Activated T-cell treated with anti-CD3 and anti-CD28 coated beads, Interleukin-2, amount 50 U/mL, for 24 hours (primary cell): ENCODE measurements around the gene FRZB.

ENCODE experiments used
- DNase-seq: peaks from one replicate; pipeline ENCODE4 v3.0.0-alpha.2; 2020
- H3K27ac Mint-ChIP-seq: 2 replicates; pipeline ENCODE4 v1.8.0; 2020; ENCODE audit warnings: mild to moderate bottlenecking, mixed read lengths
- H3K27me3 Mint-ChIP-seq: 2 replicates; pipeline ENCODE4 v1.8.0; 2020; ENCODE audit warnings: mixed read lengths
- H3K36me3 Mint-ChIP-seq: 2 replicates; pipeline ENCODE4 v1.8.0; 2020; ENCODE audit warnings: low read depth, mixed read lengths
- H3K4me1 Mint-ChIP-seq: 2 replicates; pipeline ENCODE4 v1.8.0; 2020; ENCODE audit warnings: low read depth, mixed read lengths
- H3K4me3 Mint-ChIP-seq: 2 replicates; pipeline ENCODE4 v1.8.0; 2020; ENCODE audit warnings: mild to moderate bottlenecking, moderate library complexity, mixed read lengths
- H3K9me3 Mint-ChIP-seq: 2 replicates; pipeline ENCODE4 v1.8.0; 2020; ENCODE audit warnings: mixed read lengths

The FRZB gene

GRCh38 chr2:182868054-182868796 is 1.8 kb upstream of the FRZB start:
- Mint-ChIP-seq H3K27ac (no peak overlapping the region), H3K4me3 (no peak overlapping the region), H3K4me1 (peaks cover 22% of the 10 kb centered on the region), H3K27me3 (peaks cover 90% of the 10 kb centered on the region), H3K36me3 (no peaks in the 10 kb centered on the region), H3K9me3 (peaks cover 6% of the 10 kb centered on the region)
- DNase-seq = no peak

- H3K9me3 Mint-ChIP-seq = no peaks in the 10 kb centered on the region
- H3K4me3 Mint-ChIP-seq = peak overlapping the region; percentile 65
- DNase-seq = no peak
- peaks cover 22% of the 10 kb centered on the region for H3K4me1 Mint-ChIP-seq
- no peak overlapping the region for H3K27ac Mint-ChIP-seq
- no peaks in the 10 kb centered on the region for H3K36me3 Mint-ChIP-seq
- H3K27me3 Mint-ChIP-seq = peaks cover 92% of the 10 kb centered on the region
Observed at GRCh38 chr2:182867426-182868053, 1.1 kb upstream of the FRZB start.

- Mint-ChIP-seq H3K36me3 (no peaks in the 10 kb centered on the region), H3K4me3 (peak overlapping the region; percentile 54), H3K9me3 (no peaks in the 10 kb centered on the region), H3K4me1 (peaks cover 22% of the 10 kb centered on the region), H3K27me3 (peaks cover 86% of the 10 kb centered on the region), H3K27ac (no peak overlapping the region)
- DNase-seq = peak; percentile 31
Observed at GRCh38 chr2:182866095-182866460, 359 bp downstream of the FRZB start.

GRCh38 chr2:182864949-182865570 is 1.4 kb downstream of the FRZB start:
- no peaks in the 10 kb centered on the region for H3K36me3 Mint-ChIP-seq
- no peak overlapping the region for H3K27ac Mint-ChIP-seq
- peaks cover 81% of the 10 kb centered on the region for H3K27me3 Mint-ChIP-seq
- peaks cover 22% of the 10 kb centered on the region for H3K4me1 Mint-ChIP-seq
- H3K4me3 Mint-ChIP-seq = no peak overlapping the region
- H3K9me3 Mint-ChIP-seq = no peaks in the 10 kb centered on the region
- DNase-seq = no peak

GRCh38 chr2:182863642-182864041 is 2.8 kb downstream of the FRZB start:
- no peak for DNase-seq
- Mint-ChIP-seq H3K9me3 (no peaks in the 10 kb centered on the region), H3K36me3 (no peaks in the 10 kb centered on the region), H3K27me3 (peaks cover 71% of the 10 kb centered on the region), H3K27ac (no peak overlapping the region), H3K4me1 (peaks cover 22% of the 10 kb centered on the region), H3K4me3 (no peak overlapping the region)

- no peak overlapping the region for H3K27ac Mint-ChIP-seq
- no peaks in the 10 kb centered on the region for H3K9me3 Mint-ChIP-seq
- H3K27me3 Mint-ChIP-seq = peaks cover 60% of the 10 kb centered on the region
- H3K36me3 Mint-ChIP-seq = no peaks in the 10 kb centered on the region
- H3K4me3 Mint-ChIP-seq = no peak overlapping the region
- H3K4me1 Mint-ChIP-seq = peaks cover 12% of the 10 kb centered on the region
- no peak for DNase-seq
Observed at GRCh38 chr2:182862091-182862490, 4.3 kb downstream of the FRZB start.

- peaks cover 2% of the 10 kb centered on the region for H3K9me3 Mint-ChIP-seq
- no peaks in the 10 kb centered on the region for H3K36me3 Mint-ChIP-seq
- no peak overlapping the region for H3K4me3 Mint-ChIP-seq
- no peak overlapping the region for H3K27ac Mint-ChIP-seq
- peaks cover 49% of the 10 kb centered on the region for H3K27me3 Mint-ChIP-seq
- H3K4me1 Mint-ChIP-seq = peaks cover 3% of the 10 kb centered on the region
- no peak for DNase-seq
Observed at GRCh38 chr2:182860858-182861257, 5.6 kb downstream of the FRZB start.

- Mint-ChIP-seq H3K27ac (no peak overlapping the region), H3K4me1 (no peaks in the 10 kb centered on the region), H3K4me3 (no peak overlapping the region), H3K9me3 (peaks cover 2% of the 10 kb centered on the region), H3K27me3 (peaks cover 48% of the 10 kb centered on the region), H3K36me3 (no peaks in the 10 kb centered on the region)
- DNase-seq = no peak
Observed at GRCh38 chr2:182858671-182859070, 7.8 kb downstream of the FRZB start.

GRCh38 chr2:182855376-182855775 is 11.1 kb downstream of the FRZB start:
- peaks cover 47% of the 10 kb centered on the region for H3K27me3 Mint-ChIP-seq
- DNase-seq = no peak
- no peak overlapping the region for H3K27ac Mint-ChIP-seq
- no peak overlapping the region for H3K4me3 Mint-ChIP-seq
- H3K9me3 Mint-ChIP-seq = peaks cover 2% of the 10 kb centered on the region
- H3K4me1 Mint-ChIP-seq = no peaks in the 10 kb centered on the region
- no peaks in the 10 kb centered on the region for H3K36me3 Mint-ChIP-seq

- H3K27me3 Mint-ChIP-seq = peaks cover 47% of the 10 kb centered on the region
- H3K27ac Mint-ChIP-seq = no peak overlapping the region
- H3K4me1 Mint-ChIP-seq = no peaks in the 10 kb centered on the region
- no peak overlapping the region for H3K4me3 Mint-ChIP-seq
- DNase-seq = no peak
- H3K9me3 Mint-ChIP-seq = peaks cover 2% of the 10 kb centered on the region
- H3K36me3 Mint-ChIP-seq = no peaks in the 10 kb centered on the region
Observed at GRCh38 chr2:182854375-182855105, 11.9 kb downstream of the FRZB start.

- no peaks in the 10 kb centered on the region for H3K36me3 Mint-ChIP-seq
- H3K27me3 Mint-ChIP-seq = peaks cover 48% of the 10 kb centered on the region
- DNase-seq = no peak
- no peak overlapping the region for H3K4me3 Mint-ChIP-seq
- H3K4me1 Mint-ChIP-seq = no peaks in the 10 kb centered on the region
- H3K27ac Mint-ChIP-seq = no peak overlapping the region
- peaks cover 2% of the 10 kb centered on the region for H3K9me3 Mint-ChIP-seq
Observed at GRCh38 chr2:182852801-182853200, 13.6 kb downstream of the FRZB start.

- H3K36me3 Mint-ChIP-seq = no peaks in the 10 kb centered on the region
- H3K4me1 Mint-ChIP-seq = no peaks in the 10 kb centered on the region
- no peak overlapping the region for H3K4me3 Mint-ChIP-seq
- peaks cover 48% of the 10 kb centered on the region for H3K27me3 Mint-ChIP-seq
- no peak overlapping the region for H3K27ac Mint-ChIP-seq
- peaks cover 2% of the 10 kb centered on the region for H3K9me3 Mint-ChIP-seq
- no peak for DNase-seq
Observed at GRCh38 chr2:182852090-182852489, 14.3 kb downstream of the FRZB start.

- Mint-ChIP-seq H3K27ac (no peak overlapping the region), H3K27me3 (peaks cover 39% of the 10 kb centered on the region), H3K9me3 (no peaks in the 10 kb centered on the region), H3K4me1 (no peaks in the 10 kb centered on the region), H3K4me3 (no peak overlapping the region), H3K36me3 (no peaks in the 10 kb centered on the region)
- no peak for DNase-seq
Observed at GRCh38 chr2:182845794-182846417, 20.5 kb downstream of the FRZB start.

GRCh38 chr2:182836451-182836850 is 30.0 kb downstream of the FRZB start:
- H3K27me3 Mint-ChIP-seq = peaks cover 46% of the 10 kb centered on the region

More at GRCh38 chr2:182836451-182836850, 30.0 kb downstream of the FRZB start:
- no peak for DNase-seq
- Mint-ChIP-seq H3K27ac (no peak overlapping the region), H3K9me3 (no peaks in the 10 kb centered on the region), H3K4me1 (no peaks in the 10 kb centered on the region), H3K4me3 (no peak overlapping the region), H3K36me3 (no peaks in the 10 kb centered on the region)
